ENCODE measurements around the gene WDR55.

DNA sequence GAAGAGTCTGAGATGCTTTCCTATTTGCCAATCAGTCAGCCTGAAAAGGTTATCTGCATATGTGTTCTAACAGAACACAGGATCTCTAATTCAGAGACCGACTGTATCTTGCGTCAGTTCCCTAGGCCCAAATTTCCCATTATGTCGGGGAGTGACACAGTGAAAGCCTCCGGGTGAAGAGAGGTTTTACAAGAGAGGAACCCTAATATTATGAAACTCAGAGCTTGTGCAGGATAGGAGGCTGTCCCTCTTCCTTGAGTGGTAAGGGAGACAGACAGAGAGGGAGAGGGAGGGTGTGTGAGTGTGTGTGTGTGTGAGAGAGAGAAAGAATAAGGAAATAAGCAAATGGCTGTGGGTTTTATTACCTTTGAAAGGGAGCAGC is 33.7 kb upstream of the WDR55 start:
- TF ChIP-seq, protein P1, sequence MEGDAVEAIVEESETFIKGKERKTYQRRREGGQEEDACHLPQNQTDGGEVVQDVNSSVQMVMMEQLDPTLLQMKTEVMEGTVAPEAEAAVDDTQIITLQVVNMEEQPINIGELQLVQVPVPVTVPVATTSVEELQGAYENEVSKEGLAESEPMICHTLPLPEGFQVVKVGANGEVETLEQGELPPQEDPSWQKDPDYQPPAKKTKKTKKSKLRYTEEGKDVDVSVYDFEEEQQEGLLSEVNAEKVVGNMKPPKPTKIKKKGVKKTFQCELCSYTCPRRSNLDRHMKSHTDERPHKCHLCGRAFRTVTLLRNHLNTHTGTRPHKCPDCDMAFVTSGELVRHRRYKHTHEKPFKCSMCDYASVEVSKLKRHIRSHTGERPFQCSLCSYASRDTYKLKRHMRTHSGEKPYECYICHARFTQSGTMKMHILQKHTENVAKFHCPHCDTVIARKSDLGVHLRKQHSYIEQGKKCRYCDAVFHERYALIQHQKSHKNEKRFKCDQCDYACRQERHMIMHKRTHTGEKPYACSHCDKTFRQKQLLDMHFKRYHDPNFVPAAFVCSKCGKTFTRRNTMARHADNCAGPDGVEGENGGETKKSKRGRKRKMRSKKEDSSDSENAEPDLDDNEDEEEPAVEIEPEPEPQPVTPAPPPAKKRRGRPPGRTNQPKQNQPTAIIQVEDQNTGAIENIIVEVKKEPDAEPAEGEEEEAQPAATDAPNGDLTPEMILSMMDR (IDR thresholded peaks at IDR 0.05 in 4 of 5, conservative IDR thresholded peaks at IDR 0.05 in 1 of 5) = no peak
- no peak for TF ChIP-seq POLR2A (IDR thresholded peaks at IDR 0.05)

Measured in gastrocnemius medialis (tissue), 4 donors.